Esophagus muscularis mucosa (tissue), 3 donors: ENCODE results near the gene CD82.

ENCODE experiments used
- POLR2AphosphoS5 ChIP-seq, 2 donors: sonication (generic); formaldehyde crosslinking; IDR thresholded peaks; one replicate each; pipeline ENCODE4 v1.6.1; 2017; ENCODE audit warnings: antibody characterized with exemption in 2 of 2
- TF ChIP-seq, protein P1 (sequence below), 3 experiments: fragments of 200-600 bp in 2 of 3; fragments of 450-650 bp in 1 of 3; sonication (generic) in 2 of 3; IDR thresholded peaks; one replicate each; pipeline ENCODE4 v1.5.1; 2017 to 2019; ENCODE audit warnings: antibody characterized with exemption in 3 of 3, mild to moderate bottlenecking in 2 of 3, moderate library complexity in 1 of 3

GRCh38 chr11:44617671-44618461 lies 52.4 kb downstream of the CD82 start:
- TF ChIP-seq, protein P1, sequence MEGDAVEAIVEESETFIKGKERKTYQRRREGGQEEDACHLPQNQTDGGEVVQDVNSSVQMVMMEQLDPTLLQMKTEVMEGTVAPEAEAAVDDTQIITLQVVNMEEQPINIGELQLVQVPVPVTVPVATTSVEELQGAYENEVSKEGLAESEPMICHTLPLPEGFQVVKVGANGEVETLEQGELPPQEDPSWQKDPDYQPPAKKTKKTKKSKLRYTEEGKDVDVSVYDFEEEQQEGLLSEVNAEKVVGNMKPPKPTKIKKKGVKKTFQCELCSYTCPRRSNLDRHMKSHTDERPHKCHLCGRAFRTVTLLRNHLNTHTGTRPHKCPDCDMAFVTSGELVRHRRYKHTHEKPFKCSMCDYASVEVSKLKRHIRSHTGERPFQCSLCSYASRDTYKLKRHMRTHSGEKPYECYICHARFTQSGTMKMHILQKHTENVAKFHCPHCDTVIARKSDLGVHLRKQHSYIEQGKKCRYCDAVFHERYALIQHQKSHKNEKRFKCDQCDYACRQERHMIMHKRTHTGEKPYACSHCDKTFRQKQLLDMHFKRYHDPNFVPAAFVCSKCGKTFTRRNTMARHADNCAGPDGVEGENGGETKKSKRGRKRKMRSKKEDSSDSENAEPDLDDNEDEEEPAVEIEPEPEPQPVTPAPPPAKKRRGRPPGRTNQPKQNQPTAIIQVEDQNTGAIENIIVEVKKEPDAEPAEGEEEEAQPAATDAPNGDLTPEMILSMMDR (IDR thresholded peaks at IDR 0.05) = no peak
- TF ChIP-seq POLR2AphosphoS5 (IDR thresholded peaks at IDR 0.05) = no peak
